Activated CD4-positive, alpha-beta memory T cell treated with anti-CD3 and anti-CD28 coated beads, Interleukin-2, amount 10 ng/mL, durations not matched to agents 7 days and 5 days (primary cell): ENCODE results near the gene FOSB. TPM values are rescaled to one million over a fixed set of nuclear protein-coding genes. Genes with fewer than 3 reads are reported as not detected.

Experiments used
- CTCF ChIA-PET: fragments of 350-600 bp; sonication (Branson Sonifier 250); formaldehyde crosslinking; loops from one replicate; lab custom pipeline; 2021; ENCODE audit warnings: antibody characterized with exemption, inconsistent platforms; lab: Charles Lee
- POLR2A ChIA-PET: fragments of 350-600 bp; sonication (Branson Sonifier 250); formaldehyde crosslinking; loops from one replicate; lab custom pipeline; 2021; ENCODE audit warnings: antibody characterized with exemption; lab: Charles Lee
- DNase-seq: peaks from one replicate; pipeline ENCODE4 v3.0.0-alpha.2; 2020
- H3K27ac Mint-ChIP-seq: one replicate; pipeline ENCODE4 v1.8.0; 2021; ENCODE audit warnings: mild to moderate bottlenecking, mixed read lengths
- H3K27me3 Mint-ChIP-seq: one replicate; pipeline ENCODE4 v1.8.0; 2021; ENCODE audit warnings: mixed read lengths
- H3K36me3 Mint-ChIP-seq: one replicate; pipeline ENCODE4 v1.8.0; 2021; ENCODE audit warnings: low read depth, mixed read lengths
- H3K4me1 Mint-ChIP-seq: one replicate; pipeline ENCODE4 v1.8.0; 2021; ENCODE audit warnings: mixed read lengths
- H3K4me3 Mint-ChIP-seq: one replicate; pipeline ENCODE4 v1.8.0; 2021; ENCODE audit warnings: mild to moderate bottlenecking, mixed read lengths
- H3K9me3 Mint-ChIP-seq: one replicate; pipeline ENCODE4 v1.8.0; 2021; ENCODE audit warnings: mixed read lengths
- total RNA-seq, 2 experiments: library from RNA; stranded (reverse); gene quantifications; one replicate each; pipeline ENCODE4 v1.2.3, GENCODE V29; 2021

The FOSB gene
- total RNA-seq, 2 experiments from 2014 or later = 15.3 to 16.1 TPM

DNA sequence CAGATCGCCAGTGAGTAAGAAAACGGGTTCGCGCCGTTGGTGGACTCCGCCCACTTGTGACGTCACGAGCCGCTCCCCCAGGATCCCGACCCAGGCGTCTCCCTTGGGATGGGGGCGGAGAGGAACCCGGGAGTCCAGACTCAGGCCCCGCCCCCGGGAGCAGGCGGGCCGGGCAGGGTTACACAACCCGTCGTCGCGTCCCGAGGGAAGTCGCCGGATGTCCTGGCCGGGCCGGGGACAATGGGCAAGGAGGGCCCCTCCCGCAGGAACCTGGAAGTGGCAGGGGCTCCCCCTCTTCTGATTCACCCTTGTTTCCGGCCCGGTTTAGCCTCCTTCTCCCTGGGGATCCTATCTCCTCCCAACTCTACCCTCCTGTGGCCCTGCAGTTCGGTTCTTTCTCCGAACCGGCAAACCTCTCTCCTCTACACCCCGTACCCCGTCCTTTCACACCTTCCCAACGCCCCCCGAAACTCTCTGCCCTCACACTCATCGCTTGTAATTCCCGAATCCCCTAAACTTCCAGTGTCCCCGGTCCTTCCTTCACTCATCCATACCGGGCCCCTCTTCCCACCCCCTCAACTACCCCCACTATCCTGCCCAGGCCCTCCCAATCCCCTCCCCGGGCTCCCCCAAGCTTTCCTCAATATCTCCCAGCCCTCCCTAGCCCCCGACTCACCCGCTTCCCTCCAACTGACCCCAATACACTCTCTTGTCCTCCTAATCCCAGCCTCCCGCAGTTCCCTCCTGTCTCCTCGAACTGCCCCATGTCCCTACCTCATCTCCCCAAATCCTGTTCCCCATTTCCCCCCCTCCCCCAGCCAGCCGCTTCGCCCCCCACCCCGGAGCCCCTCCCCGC lies 24.1 kb upstream of the FOSB start:
- peak; percentile 60 for DNase-seq
- Mint-ChIP-seq H3K36me3 (peaks cover 3% of the 10 kb centered on the region), H3K4me1 (peaks cover 59% of the 10 kb centered on the region), H3K27ac (peak overlapping the region; percentile 29), H3K4me3 (peak overlapping the region; percentile 73), H3K9me3 (no peaks in the 10 kb centered on the region), H3K27me3 (no peaks in the 10 kb centered on the region)
- ChIA-PET POLR2A (interaction anchor here (4.4 kb wide), 1 partner anchor 25 kb away, joined by 19 read pairs; the partner anchor contains the start of gene FOSB), CTCF (no interaction called here)

- Mint-ChIP-seq H3K4me3 (peak overlapping the region; percentile 73), H3K27me3 (no peaks in the 10 kb centered on the region), H3K27ac (peak overlapping the region; percentile 16), H3K9me3 (no peaks in the 10 kb centered on the region), H3K4me1 (peaks cover 63% of the 10 kb centered on the region), H3K36me3 (peaks cover 3% of the 10 kb centered on the region)
- ChIA-PET CTCF (interaction anchor here (0.9 to 2.1 kb wide), 4 partner anchors 10 to 41 kb away, joined by 4 to 22 read pairs (median 5); no protein-coding TSS in a partner anchor), POLR2A (interaction anchor here (1.5 to 4.4 kb wide), 3 partner anchors 12 to 34 kb away, joined by 4 to 19 read pairs (median 8); partner anchors contain the start of gene FOSB)
- DNase-seq = peak; percentile 84
These were observed 23.3 kb upstream of the FOSB start for GRCh38 chr19:45444318-45445041.

DNA sequence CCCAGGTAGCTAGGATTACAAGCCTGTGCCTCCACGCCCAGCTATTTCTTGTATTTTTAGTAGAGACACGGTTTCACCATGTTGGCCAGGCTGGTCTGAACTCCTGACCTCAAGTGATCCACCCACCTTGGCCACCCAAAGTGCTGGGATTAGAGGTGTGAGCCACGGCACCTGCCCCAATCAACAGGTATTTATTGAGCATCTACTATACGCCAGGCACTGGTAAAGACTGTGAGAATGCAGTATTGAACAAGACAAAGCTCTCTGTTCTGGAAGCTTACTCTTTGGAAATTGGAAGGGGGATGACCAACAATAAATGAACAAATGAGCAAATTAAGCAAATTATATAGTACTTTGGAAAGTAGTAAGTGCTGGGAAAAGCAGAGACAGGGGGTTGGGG lies 22.7 kb upstream of the FOSB start:
- Mint-ChIP-seq H3K27ac (no peak overlapping the region), H3K9me3 (no peaks in the 10 kb centered on the region), H3K4me1 (peaks cover 69% of the 10 kb centered on the region), H3K4me3 (no peak overlapping the region), H3K36me3 (peaks cover 3% of the 10 kb centered on the region), H3K27me3 (no peaks in the 10 kb centered on the region)
- DNase-seq = no peak
- ChIA-PET CTCF (interaction anchor here (0.6 to 2.1 kb wide), 7 partner anchors 9 to 129 kb away, joined by 3 to 22 read pairs (median 4); no protein-coding TSS in a partner anchor), POLR2A (interaction anchor here (1.2 to 4.4 kb wide), 4 partner anchors 12 to 40 kb away, joined by 3 to 19 read pairs (median 6); partner anchors contain the start of genes FOSB and PPP1R13L)

DNA sequence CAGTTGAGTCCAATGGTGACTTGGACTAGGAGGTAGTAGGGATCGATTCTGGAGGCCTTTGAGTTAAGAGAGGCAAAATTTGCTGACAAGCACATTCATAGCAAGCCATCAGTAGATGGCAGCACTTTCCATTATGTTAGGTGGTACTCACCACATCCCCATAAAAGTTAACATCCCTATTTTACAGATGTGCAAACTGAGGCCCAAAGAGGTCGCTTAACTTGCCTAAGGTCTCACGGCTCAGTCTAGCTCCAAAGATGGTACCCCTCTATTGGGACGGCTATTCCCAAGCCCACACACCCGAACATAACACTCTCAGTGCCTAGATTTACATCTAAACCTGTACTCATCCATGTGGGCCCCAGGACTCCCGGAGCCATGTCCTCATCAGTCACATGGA lies 21.5 kb upstream of the FOSB start:
- H3K4me3 Mint-ChIP-seq = no peak overlapping the region
- H3K27ac Mint-ChIP-seq = no peak overlapping the region
- no peak for DNase-seq
- H3K36me3 Mint-ChIP-seq = peaks cover 3% of the 10 kb centered on the region
- H3K27me3 Mint-ChIP-seq = no peaks in the 10 kb centered on the region
- POLR2A ChIA-PET = interaction anchor here (1.2 to 4.4 kb wide), 5 partner anchors 22 to 195 kb away, joined by 3 to 19 read pairs (median 5); partner anchors contain the start of genes FOSB and PPP1R13L
- CTCF ChIA-PET = interaction anchor here (1.0 to 2.1 kb wide), 6 partner anchors 30 to 39 kb away, joined by 3 to 22 read pairs (median 6); no protein-coding TSS in a partner anchor
- H3K4me1 Mint-ChIP-seq = peaks cover 64% of the 10 kb centered on the region
- no peaks in the 10 kb centered on the region for H3K9me3 Mint-ChIP-seq

DNA sequence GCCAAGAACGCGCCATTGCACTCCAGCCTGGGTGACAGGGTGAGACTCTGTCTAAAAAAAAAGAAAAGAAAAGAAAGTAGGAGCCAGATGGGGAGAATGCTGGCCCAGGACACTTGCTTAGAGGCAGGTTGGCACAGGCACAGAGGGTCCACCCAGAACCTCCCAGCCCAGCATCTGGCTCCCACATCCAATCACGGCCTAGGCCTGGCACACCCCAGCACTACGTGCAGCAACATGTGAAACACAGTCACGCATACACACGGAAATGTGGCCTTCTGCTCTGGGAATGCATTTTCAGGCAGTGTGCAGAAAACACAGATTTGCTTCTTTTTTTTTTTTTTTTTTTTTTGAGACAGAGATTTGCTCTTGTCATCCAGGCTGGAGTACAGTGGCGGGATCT lies 20.9 kb upstream of the FOSB start:
- Mint-ChIP-seq H3K27me3 (no peaks in the 10 kb centered on the region), H3K27ac (no peak overlapping the region), H3K4me3 (no peak overlapping the region), H3K9me3 (no peaks in the 10 kb centered on the region), H3K4me1 (peaks cover 70% of the 10 kb centered on the region), H3K36me3 (peaks cover 3% of the 10 kb centered on the region)
- no peak for DNase-seq
- POLR2A ChIA-PET = interaction anchor here (1.3 to 1.4 kb wide), 3 partner anchors 8 to 194 kb away, joined by 3 to 5 read pairs (median 4); no protein-coding TSS in a partner anchor
- CTCF ChIA-PET = interaction anchor here (1.0 to 2.3 kb wide), 4 partner anchors 23 to 38 kb away, joined by 3 to 8 read pairs (median 6); no protein-coding TSS in a partner anchor

DNA sequence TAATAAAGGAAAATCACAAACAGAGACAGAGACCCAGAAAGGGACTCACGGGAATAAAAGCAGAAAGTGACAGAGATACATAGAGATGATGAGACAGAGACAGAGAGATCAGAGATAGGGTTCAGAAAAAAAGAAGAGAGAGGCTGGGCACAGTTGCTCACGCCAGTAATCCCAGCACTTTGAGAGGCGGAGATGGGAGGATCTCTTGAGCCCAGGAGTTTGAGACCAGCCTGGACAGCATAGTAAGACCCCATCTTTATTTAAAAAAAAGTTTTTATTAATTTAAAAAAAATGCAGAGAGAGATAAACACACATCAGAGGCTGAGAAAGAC lies 19.4 kb upstream of the FOSB start:
- Mint-ChIP-seq H3K27ac (peak overlapping the region; percentile 55), H3K9me3 (no peaks in the 10 kb centered on the region), H3K4me1 (peaks cover 64% of the 10 kb centered on the region), H3K27me3 (peaks cover 2% of the 10 kb centered on the region), H3K4me3 (no peak overlapping the region), H3K36me3 (peaks cover 3% of the 10 kb centered on the region)
- CTCF ChIA-PET = interaction anchor here (0.9 to 2.9 kb wide), 5 partner anchors 9 to 30 kb away, joined by 3 to 28 read pairs (median 9); partner anchors contain the start of gene FOSB
- DNase-seq = no peak
- POLR2A ChIA-PET = interaction anchor here (1.9 to 2.6 kb wide), 3 partner anchors 8 to 31 kb away, joined by 12 to 23 read pairs (median 12); partner anchors contain the start of gene FOSB

GRCh38 chr19:45448887-45449299 lies 18.9 kb upstream of the FOSB start:
- Mint-ChIP-seq H3K4me1 (peaks cover 60% of the 10 kb centered on the region), H3K27me3 (peaks cover 2% of the 10 kb centered on the region), H3K9me3 (no peaks in the 10 kb centered on the region), H3K36me3 (peaks cover 3% of the 10 kb centered on the region), H3K27ac (peak overlapping the region; percentile 79), H3K4me3 (peak overlapping the region; percentile 63)
- ChIA-PET CTCF (interaction anchor here (1.3 to 2.9 kb wide), 6 partner anchors 9 to 31 kb away, joined by 4 to 28 read pairs (median 8); partner anchors contain the start of gene FOSB), POLR2A (interaction anchor here (1.9 to 2.6 kb wide), 3 partner anchors 9 to 31 kb away, joined by 12 to 23 read pairs (median 12); partner anchors contain the start of gene FOSB)
- no peak for DNase-seq

DNA sequence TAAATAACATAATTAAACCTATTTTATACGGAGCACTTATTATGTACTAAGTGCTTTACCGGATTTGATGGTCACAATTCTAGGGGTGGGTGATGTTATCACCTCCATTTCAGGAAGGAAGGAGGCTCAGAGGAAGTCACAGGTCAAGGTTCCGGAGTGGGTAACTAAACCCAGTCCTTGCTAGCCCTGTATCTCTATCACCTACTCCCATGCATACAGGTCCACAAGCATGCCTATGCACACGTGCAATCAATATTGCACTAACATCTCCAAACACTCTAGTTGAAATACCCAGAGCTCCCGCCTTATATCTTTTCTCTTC lies 17.8 kb upstream of the FOSB start:
- Mint-ChIP-seq H3K27me3 (peaks cover 2% of the 10 kb centered on the region), H3K27ac (peak overlapping the region; percentile 92), H3K9me3 (no peaks in the 10 kb centered on the region), H3K4me1 (peaks cover 51% of the 10 kb centered on the region), H3K36me3 (peaks cover 3% of the 10 kb centered on the region), H3K4me3 (peak overlapping the region; percentile 91)
- CTCF ChIA-PET = interaction anchor here (0.7 to 2.9 kb wide), 7 partner anchors 10 to 36 kb away, joined by 3 to 28 read pairs (median 5); partner anchors contain the start of gene FOSB
- DNase-seq = peak; percentile 47
- POLR2A ChIA-PET = interaction anchor here (0.6 to 2.6 kb wide), 4 partner anchors 10 to 1169 kb away, joined by 3 to 23 read pairs (median 12); partner anchors contain the start of gene FOSB

DNA sequence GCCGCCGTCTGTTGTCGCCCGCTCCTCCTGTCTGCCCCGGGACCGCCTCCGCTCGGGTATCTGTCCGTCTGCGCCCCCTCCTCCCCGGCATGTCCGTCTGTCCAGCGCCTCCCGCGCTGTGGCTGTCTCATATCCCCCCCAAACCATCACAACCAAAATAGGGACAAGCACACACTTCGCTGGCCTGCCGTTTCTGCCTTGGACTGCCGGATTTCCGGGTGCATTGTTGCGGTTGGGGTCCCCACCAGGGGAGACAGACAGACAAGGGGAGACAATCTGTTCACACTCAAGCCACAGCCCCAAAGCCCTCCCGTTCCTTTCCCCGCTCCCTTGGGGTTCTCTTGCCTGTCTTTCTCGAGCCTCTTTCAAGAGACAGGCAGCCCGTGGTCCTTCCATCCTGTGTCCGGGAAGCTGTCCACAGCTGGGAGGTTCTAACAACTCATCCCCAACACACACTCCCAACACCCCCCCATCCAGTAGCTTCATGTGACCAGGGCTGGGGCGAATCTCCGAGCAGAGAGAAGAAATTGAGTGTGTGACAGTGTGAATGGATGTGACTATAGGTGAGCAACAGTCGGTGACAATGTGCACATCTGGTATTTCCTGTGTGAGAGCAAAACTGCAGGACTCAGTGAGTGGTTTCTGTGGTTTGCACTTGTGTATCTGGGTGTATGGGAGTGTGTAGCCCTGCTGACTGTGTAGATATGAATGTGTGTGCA lies 16.5 kb upstream of the FOSB start:
- Mint-ChIP-seq H3K27ac (peak overlapping the region; percentile 69), H3K4me3 (peak overlapping the region; percentile 72), H3K9me3 (no peaks in the 10 kb centered on the region), H3K27me3 (peaks cover 2% of the 10 kb centered on the region), H3K36me3 (peaks cover 3% of the 10 kb centered on the region), H3K4me1 (peaks cover 53% of the 10 kb centered on the region)
- POLR2A ChIA-PET = interaction anchor here (1.0 to 2.6 kb wide), 2 partner anchors 12 to 18 kb away, joined by 7 to 10 read pairs; no protein-coding TSS in a partner anchor
- DNase-seq = peak; percentile 60
- CTCF ChIA-PET = interaction anchor here (1.2 to 1.3 kb wide), 2 partner anchors 12 to 27 kb away, joined by 4 to 7 read pairs; no protein-coding TSS in a partner anchor

DNA sequence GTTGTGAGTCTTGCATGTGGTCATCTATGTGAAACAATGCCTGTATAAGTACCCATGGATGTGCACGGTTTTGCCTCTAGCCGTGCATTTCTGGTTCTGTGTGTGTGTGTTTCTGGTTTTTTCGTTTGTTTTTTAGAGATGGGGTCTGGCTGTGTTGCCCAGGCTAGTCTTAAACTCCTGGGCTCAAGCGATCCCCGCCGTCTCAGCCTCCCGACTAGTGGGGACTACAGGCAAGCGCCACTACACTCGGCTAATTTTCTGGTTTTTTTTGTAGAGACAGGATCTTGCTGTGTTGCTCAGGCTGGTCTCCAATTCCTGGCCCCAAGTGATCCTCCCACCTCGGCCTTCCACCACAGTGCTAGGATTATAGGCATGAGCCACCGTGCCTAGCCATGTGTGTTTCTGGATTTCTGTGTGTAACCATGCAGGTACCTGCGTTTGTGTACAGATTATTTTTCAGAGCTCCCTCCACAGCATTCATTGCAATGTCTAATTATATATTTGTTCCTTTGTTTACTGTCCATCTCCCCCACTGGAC lies 15.9 kb upstream of the FOSB start:
- no peaks in the 10 kb centered on the region for H3K9me3 Mint-ChIP-seq
- peak overlapping the region; percentile 69 for H3K27ac Mint-ChIP-seq
- no peak for DNase-seq
- peaks cover 3% of the 10 kb centered on the region for H3K36me3 Mint-ChIP-seq
- H3K27me3 Mint-ChIP-seq = peaks cover 2% of the 10 kb centered on the region
- ChIA-PET POLR2A (interaction anchor here (1.0 to 2.6 kb wide), 3 partner anchors 12 to 17 kb away, joined by 7 to 10 read pairs (median 7); no protein-coding TSS in a partner anchor), CTCF (interaction anchor here (1.2 to 3.1 kb wide), 4 partner anchors 12 to 27 kb away, joined by 4 to 8 read pairs (median 6); partner anchors contain the start of gene FOSB)
- peaks cover 54% of the 10 kb centered on the region for H3K4me1 Mint-ChIP-seq
- H3K4me3 Mint-ChIP-seq = peak overlapping the region; percentile 72
